ENCODE measurements around the gene VSNL1.

GRCh38 chr2:17495590-17495989 lies 44.9 kb upstream of the VSNL1 start:
- TF ChIP-seq CTCF (conservative IDR thresholded peaks at IDR 0.05; ENCODE audit: low read depth in 2 of 2) (no peak), ETS1 (IDR thresholded peaks at IDR 0.05) (no peak), CREB1 (CRISPR knock-in tag; IDR thresholded peaks at IDR 0.05; ENCODE audit: low read depth) (no peak), POLR2AphosphoS5 (IDR thresholded peaks at IDR 0.05; ENCODE audit: low read depth) (no peak), NANOG (IDR thresholded peaks at IDR 0.05; ENCODE audit: borderline replicate concordance) (no peak), EZH2 (IDR thresholded peaks at IDR 0.05; ENCODE audit: low read depth, unreplicated experiment) (no peak), JUNB (IDR thresholded peaks at IDR 0.05; ENCODE audit: unreplicated experiment) (no peak), REST (IDR thresholded peaks at IDR 0.05; ENCODE audit: unreplicated experiment) (no peak), EZH2phosphoT487 (IDR thresholded peaks at IDR 0.05; ENCODE audit: unreplicated experiment) (no peak), ZNF114 (CRISPR knock-in tag; IDR thresholded peaks at IDR 0.05) (no peak), STAT1 (IDR thresholded peaks at IDR 0.05; ENCODE audit: unreplicated experiment) (no peak), ZNF462 (CRISPR knock-in tag; IDR thresholded peaks at IDR 0.05) (no peak), ZNF331 (CRISPR knock-in tag; IDR thresholded peaks at IDR 0.05; ENCODE audit: low read depth) (no peak)

All from GM23338 (cell line).